Measurements from ENCODE around the gene TOMM7.
"Not testable (repeated sequence)": the region's sequence is repeated elsewhere in the genome, so short reads cannot be mapped to it uniquely, and the experiment has no call there.

Gene TOMM7

DNA sequence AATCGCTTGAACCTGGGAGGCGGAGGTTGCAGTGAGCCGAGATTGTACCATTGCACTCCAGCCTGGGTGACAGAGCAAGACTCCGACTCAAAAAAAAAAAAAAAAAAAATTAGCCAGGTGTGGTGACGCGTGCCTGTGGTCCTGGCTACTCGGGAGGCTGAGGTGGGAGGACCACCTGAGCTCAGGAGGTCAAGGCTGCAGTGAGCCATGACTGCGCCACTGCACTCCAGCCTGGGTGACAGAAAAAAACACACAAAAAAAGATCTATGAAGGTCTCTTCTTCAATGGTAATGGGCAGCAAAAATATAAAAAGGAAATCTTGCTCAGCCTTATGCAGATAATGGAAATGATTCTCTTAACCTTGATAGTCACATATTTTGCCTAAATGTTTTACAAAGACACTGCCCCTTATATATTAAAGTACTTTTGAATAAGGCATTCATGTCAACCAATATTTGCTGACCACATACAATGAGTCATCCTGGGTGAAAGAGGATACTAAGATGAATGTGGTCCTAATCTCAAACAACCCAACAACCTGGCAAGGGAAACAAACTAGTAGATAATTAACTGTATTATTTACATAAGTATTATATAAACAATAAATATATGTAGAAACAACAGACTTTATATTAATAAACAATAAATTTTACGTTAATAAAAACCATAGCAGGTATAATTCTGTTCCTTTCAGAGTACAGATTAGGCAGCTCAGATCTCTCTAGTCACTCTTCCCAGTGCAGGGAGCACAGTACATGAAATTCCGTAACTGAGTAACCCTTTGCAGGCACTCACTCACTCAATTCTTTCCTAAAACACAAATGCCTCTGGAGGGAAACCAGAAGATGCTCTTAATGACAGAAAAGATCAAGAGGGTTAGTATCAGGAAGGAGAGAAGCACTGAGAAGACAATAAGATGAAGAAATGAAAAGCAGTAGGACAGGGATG is 8.1 kb downstream of the TOMM7 start:
- no peak for DNase-seq

DNA sequence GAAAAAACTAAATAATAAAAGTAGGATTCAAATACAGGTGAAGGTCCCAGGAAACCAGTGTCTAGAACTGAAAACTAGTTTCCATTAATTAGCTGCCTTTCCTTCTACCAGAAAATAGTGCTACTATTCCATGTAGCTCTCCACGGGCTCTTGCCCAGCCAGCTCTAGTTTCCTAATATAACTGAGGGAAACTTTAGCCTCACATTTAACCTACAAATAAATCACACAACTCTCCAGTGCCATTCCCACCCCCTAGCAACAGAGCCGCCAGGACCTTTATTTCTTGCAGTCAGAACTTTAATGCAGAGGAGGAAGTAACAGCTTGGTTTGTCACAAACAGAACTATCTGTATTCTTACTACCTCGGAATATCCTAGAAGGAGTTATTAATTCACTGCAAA is 10.3 kb downstream of the TOMM7 start:
- DNase-seq: no peak

DNA sequence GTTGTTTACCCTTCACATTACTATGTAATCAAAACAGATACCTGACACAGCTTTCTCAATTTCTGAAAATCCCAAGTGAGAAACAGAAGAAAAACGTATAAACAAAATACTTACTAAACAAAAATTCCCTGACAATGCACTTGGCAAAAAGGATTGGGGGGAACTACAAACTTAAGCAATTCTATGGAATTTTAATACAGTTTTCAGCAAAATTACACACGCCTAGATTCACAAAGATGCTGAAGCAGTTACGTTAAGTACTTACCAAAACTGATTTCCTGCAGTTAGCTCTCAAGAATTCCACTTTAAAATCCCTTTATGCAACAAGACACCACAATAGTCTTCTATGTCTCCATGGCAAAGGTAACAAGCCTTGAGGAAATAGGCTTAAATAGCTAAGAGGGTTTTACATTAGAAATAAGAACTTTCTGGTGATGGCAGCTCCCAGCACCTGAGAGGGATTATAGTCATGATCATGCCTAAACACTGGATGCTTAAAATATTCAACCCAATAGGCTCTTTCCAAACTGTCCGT is 10.8 kb downstream of the TOMM7 start:
- DNase-seq: no peak

DNA sequence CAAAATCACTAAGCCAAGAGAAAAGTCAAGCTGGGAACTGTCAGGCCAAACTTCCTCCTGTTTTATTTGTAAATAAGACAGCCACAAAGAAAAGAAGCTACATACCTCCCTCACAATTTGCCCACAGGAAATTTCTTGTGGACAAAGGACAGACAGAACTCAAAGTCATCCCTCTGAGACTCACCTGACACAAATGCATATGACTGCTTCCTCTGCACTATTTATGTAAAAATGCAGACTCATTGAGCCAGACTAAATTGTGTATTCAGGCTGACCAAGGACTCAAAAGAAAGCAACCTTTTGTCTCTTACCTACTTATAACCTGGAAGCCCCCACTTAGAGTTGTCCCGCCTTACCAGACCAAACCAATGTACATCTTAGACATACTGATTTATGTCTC is 11.8 kb downstream of the TOMM7 start:
- DNase-seq: no peak

DNA sequence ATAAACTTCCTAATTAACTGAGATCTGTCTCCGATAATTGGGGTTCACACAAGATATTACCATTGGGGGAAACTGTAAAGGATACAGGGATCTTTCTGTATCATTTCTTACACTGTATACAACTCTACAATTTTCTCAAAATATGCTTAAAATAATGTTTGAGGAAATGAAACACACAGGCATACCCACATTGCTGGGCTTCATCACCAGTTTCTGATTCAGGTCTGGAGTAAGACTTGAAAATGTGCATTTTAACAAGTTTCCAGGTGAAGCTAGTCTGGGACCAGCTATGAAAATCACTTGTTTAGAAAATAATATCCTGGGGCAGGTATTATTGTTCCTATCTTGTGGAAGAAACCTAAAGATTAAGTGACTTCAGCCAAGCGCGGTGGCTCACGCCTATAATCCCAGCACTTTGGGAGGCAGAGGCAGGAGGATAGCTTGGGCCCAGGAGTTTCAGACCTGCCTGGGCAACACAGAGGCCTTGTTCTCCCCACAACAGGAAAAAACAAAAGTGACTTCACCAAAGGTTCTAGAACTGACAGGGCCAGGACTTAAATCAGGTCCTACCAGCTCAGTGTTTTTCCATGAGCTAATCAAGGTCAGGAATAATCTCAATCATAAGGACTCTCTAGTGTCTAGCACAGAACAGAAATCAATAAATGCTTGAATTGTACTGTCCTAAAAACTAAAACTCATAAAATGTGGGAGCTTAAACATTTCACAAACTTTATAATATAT is 12.6 kb downstream of the TOMM7 start:
- no peak for DNase-seq

DNA sequence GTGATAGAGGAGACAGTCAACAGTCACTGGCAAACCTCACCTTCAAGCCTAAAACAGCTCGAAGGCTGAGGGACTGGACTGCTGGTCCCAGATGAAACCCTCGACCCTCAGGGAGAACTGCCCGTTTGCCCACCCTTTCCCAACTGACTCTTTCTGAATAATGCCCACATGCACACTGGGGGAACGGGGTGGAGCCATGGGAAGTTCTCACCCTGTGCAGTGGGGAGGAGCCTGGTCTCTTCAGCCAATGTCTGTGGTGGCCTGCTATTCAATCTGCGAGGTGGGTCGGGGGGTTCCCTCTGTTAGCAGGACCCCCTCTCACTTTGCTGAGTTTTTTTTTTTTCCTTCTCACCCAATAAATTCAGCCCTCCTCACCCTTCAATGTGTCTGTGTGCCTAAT is 14.5 kb downstream of the TOMM7 start:
- DNase-seq: no peak

DNA sequence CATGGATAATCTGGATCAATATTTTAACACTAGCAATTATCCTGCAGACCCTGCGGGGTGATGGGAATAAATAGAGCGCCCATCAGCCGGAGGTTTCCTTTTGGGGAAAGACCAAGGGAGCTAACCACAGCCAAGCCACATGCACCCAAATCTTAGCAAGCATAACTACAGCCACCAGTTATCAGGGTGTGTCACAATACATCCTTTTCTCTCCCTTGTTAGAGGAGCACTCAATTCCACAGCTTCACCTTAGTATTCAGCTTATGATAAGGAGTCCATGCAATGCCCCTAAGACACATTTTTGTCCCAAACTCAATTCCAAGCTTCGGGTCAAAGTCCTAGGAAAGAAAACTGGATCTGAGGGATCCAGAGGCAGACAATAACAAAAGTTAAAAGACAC is 15.9 kb downstream of the TOMM7 start:
- no peak for DNase-seq

DNA sequence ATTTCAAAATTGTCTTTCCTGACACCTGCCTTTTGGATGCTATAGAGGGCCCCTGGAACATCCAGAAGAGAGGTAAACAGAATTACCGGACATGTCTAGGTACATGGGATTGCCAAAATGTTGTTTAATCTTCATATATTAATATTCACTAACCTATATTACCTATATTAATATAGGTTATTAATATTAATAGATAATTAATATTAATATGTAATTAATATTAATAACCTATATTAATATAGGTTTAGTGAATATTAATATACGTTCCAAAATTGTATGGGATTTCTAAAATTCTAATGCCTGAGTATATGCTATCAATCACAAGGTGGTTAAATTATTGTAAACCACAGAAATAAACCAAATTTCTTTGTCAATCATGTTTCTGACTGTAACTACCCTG is 17.4 kb downstream of the TOMM7 start:
- DNase-seq: no peak

DNA sequence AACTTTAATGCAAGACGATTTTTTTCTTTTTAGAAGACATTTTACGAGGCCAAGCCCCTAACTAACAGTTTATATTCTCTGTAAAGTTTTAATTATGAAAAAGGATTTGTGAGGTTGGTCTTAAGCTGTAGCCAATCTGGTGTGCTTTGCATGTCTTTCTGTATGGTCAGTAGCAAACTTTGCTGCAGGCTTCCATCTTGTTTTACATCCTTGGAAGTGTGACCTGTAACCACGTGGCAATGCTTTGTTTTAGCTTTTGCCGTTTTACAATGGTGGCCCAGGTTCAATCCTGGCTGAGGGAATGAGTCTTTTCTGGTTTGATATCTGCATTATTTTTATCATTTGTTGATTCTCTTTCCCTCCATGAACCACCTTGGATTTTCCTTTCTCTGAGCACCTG is 19.8 kb downstream of the TOMM7 start:
- not testable (repeated sequence) for DNase-seq

DNA sequence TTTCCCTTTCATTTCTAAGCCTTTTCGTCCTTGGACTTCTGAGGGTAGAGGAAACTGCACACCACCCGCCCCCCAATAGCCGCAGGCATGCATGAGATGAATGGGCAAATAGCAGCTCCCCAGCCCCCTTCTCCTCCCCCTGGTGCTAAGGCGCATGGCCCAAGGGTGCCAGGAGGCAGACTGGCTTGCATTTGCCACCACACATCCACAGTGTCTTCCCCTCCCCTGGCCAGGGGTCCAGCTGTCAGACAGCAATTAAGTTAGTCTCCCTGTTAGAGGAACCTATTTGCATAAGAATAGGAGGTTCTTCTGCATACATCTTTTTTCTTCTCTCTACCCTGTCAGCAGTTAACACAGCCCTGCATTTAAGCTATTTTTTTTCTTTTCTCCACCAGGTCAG is 20.2 kb downstream of the TOMM7 start:
- no peak for DNase-seq

DNA sequence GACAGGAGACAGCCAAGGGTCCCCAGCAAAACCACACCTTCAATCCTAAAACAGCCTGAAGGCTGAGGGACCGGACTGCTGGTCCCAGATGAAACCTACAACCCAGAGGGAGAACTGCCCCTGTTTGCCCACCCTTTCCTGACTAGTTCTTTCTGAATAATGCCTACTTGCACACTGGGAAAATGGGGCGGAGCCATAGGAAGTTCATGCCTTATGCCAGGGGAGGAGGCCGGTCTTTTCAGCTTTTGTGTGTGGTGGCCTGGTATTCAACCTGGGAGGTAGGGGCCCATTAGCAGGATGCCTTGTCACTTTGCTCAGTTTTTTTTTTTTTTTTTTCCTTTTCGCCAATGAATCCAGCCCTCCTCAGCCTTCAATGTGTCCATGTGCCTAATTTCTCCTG is 20.7 kb downstream of the TOMM7 start:
- no peak for DNase-seq

DNA sequence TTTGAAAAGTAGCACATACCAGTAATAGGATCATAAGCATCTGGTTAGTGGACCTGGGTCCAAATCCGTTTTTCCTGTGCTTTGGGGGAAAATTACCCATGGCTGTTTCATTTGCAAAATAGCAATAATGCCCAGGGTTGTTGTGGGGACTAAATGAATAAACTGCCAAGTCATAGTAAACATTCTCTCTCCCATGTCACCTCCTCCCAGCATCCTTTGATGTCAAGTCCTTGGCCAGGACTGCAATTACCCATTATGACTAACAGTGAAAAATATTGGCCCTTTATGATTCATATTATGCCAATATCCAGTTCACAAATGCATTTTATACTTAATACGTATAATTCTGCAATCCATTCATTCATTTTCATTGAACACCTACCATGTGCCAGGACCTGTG is 23.0 kb downstream of the TOMM7 start:
- DNase-seq: no peak

DNA sequence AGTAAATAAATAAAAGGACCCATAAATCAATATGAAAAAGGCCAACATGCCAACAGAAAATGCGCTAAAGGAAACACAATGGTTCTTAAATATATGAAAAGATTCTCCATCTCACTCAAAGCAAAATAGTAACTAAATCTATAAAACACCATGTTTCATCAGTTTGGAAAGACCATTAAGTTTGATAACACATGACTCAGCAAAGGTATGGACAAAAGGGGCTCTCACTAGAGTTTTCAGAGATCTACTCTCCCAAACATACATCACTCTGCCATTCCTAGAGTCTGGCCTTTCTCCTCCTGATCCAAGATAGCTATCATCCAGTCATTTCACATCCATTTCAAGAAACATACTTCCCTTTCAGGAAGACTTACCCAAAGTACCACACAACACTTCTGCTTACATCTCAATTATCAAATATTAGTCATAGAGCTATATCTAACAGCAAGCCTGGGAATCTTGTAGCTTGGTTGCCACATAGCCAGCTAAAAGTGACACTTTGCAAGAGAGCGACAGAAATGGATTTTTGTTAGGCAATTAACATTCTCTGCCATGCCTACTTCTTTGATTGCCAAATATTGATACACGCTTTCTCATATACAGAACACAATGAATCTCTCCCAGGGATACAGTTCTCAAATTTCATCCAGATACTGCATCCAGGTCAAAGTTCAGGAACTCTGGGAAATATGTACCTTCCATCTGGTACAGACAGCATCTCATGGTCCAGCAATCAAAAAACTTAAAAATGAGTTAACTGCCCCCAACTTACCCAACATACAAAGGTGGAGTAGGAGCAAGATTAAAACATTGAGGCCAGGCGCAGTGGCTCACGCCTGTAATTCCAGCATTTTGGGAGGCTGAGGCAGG is 28.8 kb downstream of the TOMM7 start:
- DNase-seq: no peak

DNA sequence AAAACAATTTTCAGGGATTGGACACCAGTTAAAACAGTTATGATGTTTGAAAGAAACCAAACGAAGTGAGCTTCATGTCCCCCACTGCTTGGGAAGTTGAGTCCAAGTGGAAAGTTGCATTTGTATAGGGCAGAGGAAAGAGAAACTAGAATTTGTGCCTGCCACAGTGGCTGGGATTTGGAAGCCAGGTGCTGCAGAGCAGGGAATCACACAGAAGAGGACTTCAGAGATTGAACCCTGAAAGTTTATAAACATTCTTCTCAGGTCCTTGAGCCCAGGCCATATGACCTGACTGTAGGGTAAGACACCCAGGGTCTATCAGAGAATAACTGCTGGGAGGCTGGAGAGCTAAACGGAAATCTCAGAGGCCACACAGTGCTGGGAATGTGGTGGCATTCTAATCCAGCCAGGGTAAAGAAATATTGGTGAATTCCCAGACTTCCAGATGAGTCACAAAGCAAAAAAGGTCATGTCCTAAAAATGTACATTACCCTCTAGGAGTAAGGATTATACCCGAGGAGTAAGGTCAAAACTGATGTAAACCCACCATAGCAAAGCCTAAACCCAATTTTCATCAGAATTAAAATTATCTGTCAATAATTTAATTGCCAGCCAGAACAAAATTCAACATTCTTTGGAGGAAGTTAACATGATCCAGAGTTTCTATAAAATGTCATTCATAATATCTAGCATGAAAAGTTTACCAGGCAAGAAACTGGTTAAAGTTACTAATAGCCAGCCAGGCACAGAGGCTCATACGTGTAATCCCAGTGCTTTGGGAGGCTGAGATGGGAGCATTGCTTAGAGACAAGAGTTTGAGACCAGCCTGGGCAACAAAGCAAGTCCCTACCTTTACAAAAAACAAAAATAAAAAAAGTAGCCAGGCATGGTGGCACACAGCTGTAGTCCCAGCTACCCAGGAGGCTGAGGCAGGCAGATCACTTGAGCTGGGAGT is 31.2 kb downstream of the TOMM7 start:
- no peak for DNase-seq

DNA sequence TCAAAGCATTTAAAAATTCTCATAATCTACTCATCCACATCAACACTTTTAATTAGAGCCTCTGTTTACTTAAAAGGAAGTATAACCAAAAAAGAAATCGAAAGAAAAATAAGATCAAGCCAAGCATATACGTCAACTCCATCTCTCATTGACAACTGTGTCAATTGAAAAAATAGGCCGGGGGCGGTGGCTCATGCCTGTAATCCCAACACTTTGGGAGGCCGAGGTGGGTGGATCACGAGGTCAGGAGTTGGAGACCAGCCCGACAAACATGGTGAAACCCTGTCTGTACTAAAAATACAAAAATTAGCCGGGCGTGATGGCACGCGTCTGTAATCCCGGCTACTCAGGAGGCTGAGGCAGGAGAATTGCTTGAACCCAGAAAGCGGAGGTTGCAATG is 32.0 kb downstream of the TOMM7 start:
- not testable (repeated sequence) for DNase-seq

DNA sequence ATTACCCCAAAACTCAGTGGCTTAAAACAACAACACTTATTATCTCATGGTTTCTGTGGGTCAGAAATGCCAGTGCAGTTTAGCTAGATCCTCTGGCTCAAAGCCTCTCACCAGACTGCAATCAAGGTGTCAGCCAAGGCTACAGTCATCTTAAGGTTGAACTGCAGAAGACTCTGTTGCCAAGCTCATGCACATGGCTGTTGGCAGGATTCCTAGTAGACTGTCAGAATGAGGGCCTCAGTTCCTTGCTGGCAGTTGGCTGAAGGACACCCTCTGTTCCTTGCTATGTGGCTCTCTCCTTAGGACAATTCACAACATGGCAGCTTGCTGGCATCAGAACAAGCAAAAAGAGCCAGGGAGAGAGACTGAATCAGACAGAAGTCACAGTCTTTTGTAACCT is 34.7 kb downstream of the TOMM7 start:
- DNase-seq: no peak

DNA sequence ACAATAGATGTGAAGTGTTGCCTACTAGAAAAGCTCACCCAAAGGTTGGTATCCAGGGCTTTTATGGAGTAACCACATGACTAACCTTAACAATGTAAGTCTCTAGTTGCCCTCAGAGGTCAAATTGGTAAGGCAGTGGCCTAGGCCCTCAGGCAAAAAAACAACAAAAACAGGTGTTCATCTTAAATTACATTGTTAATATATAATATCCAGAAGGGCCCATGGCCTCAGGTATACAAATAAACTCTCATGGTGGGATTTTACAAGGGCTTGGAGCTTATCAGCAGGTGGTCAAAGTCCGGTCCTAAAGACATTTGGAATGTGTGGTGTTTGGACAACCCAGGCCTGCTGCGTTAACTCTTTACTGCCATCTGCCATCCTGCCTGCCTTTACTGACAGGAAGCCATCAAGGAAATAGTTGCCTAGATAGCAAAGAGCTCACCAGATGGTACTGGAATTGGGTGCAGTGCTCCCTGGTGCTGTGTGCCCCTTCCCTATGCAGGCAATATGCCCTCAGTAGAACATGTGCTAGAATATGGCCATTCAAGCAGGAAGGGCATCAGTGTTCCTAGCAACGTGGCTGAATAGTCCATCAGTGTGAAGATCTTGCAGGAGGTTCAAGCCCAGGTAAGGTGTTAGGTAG is 36.2 kb downstream of the TOMM7 start:
- DNase-seq: no peak

DNA sequence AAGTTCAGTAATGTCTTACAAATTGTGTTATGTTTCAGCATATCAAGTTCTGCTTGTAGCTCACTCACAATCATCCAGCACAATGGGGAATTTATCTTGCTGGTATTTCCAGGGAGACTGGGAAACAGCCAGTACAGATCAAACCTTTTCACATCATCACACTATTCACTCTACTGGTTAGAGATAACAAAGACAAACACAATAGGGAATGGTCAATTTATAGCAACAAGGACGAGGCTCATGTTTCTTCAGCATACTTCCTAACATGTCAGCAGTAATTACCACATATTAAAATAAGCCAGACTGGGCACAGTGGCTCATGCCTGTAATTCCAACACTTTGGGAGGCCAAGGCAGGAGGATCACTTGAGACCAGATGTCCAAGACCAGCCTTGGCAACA is 38.3 kb downstream of the TOMM7 start:
- no peak for DNase-seq

DNA sequence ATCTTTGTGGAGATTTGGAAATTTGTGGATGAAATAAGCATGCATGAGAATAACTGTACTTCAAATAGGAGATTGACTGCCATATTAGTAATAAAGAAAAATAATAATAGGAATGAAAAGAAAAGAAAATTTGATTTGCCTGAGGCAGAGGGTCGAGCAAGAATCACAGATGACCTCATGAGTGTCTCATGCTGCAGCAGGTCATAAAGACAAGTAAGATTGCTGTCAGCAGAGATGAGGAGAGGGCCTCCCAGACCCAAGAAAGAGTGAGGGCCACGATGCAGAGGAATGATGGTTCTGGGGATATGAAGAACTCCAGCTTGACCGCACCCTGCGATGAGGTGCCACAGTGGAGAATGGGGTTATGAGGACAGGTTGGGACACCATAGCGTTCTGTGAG is 39.2 kb downstream of the TOMM7 start:
- no peak for DNase-seq

DNA sequence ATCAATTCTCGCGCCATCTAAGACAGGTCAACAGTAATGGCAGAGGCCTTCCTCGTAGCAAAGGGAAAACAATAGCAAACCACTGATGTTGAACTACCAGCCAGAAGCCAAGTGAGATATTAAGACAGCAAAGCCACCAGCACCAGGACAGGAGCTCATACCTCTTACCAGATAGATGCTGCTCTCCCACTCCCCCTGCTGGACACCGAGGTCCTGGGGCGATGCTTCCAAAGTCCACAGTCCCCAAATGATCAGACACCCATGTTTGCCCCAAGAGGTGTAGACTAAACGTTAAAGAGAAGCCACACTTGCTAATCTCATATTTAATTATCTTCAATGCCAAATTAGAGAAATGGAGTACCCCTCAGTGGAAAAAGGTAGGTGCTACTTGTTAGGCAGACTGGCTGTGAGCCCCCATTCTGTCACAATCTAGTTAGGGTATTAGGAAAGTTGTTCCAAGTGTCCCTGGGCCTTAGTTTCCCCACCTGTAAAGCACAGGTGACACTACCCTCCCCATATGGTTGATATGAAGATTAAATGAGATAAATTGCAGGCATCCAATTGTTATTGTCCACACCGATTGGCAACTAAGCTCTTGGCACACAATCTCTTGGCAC is 39.9 kb downstream of the TOMM7 start:
- DNase-seq: peak; percentile 22 to 49

DNA sequence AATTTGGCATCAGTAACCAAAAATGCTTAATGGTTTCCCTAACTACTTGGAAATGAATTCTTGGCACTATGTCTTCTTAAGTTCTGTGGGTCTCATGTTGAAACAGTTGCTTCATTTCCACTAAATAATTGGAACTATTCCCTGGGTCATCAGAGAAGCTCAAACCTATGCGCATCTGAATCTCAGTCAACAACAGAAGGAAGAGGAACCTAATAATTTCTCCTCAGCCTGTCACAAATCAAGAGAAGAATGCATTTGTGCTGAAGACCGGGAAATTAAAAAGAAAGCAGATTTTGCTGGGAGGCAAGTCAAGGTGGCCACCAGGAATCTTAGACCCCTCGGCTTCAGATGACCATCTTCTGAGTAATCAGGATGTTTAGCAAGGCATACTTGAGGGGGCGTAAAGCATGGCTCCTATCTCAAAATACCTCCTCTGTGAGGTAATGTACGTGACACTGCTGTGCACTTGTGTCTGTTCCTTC is 41.4 kb downstream of the TOMM7 start:
- DNase-seq: no peak

All from bone marrow (tissue), 2 donors.